Large intestine (tissue), 3 donors: Measurements from ENCODE around the gene DCN. TPM values are rescaled to one million over a fixed set of nuclear protein-coding genes. Genes with fewer than 3 reads are reported as not detected.

Experiments used
- DNase-seq, 2 donors: peaks; one replicate each; pipeline versions ENCODE4 v3.0.0 to v3.0.0-alpha.2; 2013
- H3K27ac ChIP-seq: one replicate; pipeline ENCODE4 v1.5.1; 2013; ENCODE audit warnings: low read length
- H3K27me3 ChIP-seq: 2 replicates; pipeline ENCODE4 v1.6.1; 2013; ENCODE audit warnings: low read length; ENCODE audit not compliant: control insufficient read depth, insufficient read depth
- H3K36me3 ChIP-seq: 2 replicates; pipeline ENCODE4 v1.6.1; 2013; ENCODE audit warnings: low read length; ENCODE audit not compliant: control insufficient read depth, insufficient read depth
- H3K4me1 ChIP-seq: one replicate; pipeline ENCODE4 v1.6.1; 2013; ENCODE audit warnings: low read length; ENCODE audit not compliant: control insufficient read depth, insufficient read depth
- H3K4me3 ChIP-seq: one replicate; pipeline ENCODE4 v1.5.1; 2013; ENCODE audit warnings: low read length
- H3K9me3 ChIP-seq: one replicate; pipeline ENCODE4 v1.6.1; 2013; ENCODE audit warnings: mild to moderate bottlenecking, low read depth, low read length, moderate library complexity; ENCODE audit not compliant: control insufficient read depth
- WGBS: methylation state at CpG from one replicate; pipeline ENCODE4 v1.1.5; 2013; ENCODE audit warnings: low lambda C conversion rate; ENCODE audit not compliant: insufficient coverage; 5-methylcytosine and 5-hydroxymethylcytosine counted together
- polyA plus RNA-seq: library from polyadenylated mRNA; unstranded; fragments of 120-200 nt; gene quantifications from one replicate; pipeline ENCODE4 v1.2.1, GENCODE V29; 2013

Gene DCN
- polyA plus RNA-seq, 1 donor: 568 TPM

- peaks cover 13% of the 10 kb centered on the region for H3K4me1 ChIP-seq
- H3K9me3 ChIP-seq: no peaks in the 10 kb centered on the region
- no peaks in the 10 kb centered on the region for H3K27me3 ChIP-seq
- no peak for DNase-seq
- no peak overlapping the region for H3K27ac ChIP-seq
- no peak overlapping the region for H3K4me3 ChIP-seq
- H3K36me3 ChIP-seq: no peaks in the 10 kb centered on the region
- no CpG with 5 or more reads among the region's 2 CpGs for WGBS
Observed at GRCh38 chr12:91144053-91144452, 38.6 kb downstream of the DCN start.

- Histone ChIP-seq H3K27me3 (no peaks in the 10 kb centered on the region), H3K27ac (no peak overlapping the region), H3K4me1 (peaks cover 16% of the 10 kb centered on the region), H3K4me3 (no peak overlapping the region), H3K36me3 (no peaks in the 10 kb centered on the region), H3K9me3 (no peaks in the 10 kb centered on the region)
- WGBS: no CpG with 5 or more reads among the region's 3 CpGs
- DNase-seq: no peak
Observed at GRCh38 chr12:91143206-91143605, 39.4 kb downstream of the DCN start.

- peak in 1 of 2 donors; percentile 58 for DNase-seq
- peaks cover 23% of the 10 kb centered on the region for H3K4me1 ChIP-seq
- H3K4me3 ChIP-seq: no peak overlapping the region
- no peaks in the 10 kb centered on the region for H3K27me3 ChIP-seq
- peak overlapping the region; percentile 1 for H3K27ac ChIP-seq
- no peaks in the 10 kb centered on the region for H3K9me3 ChIP-seq
- WGBS: 0% methylated on average over 2 of the region's 3 CpGs
- no peaks in the 10 kb centered on the region for H3K36me3 ChIP-seq
Observed at GRCh38 chr12:91142221-91142631, 40.4 kb downstream of the DCN start.

- Histone ChIP-seq H3K27ac (peak overlapping the region; percentile 28), H3K4me1 (peaks cover 23% of the 10 kb centered on the region), H3K27me3 (no peaks in the 10 kb centered on the region), H3K4me3 (no peak overlapping the region), H3K36me3 (no peaks in the 10 kb centered on the region), H3K9me3 (no peaks in the 10 kb centered on the region)
- peak; percentile 14 to 37 for DNase-seq
- 0% methylated on average over 1 of the region's 1 CpG for WGBS
Observed at GRCh38 chr12:91140026-91140931, 42.3 kb downstream of the DCN start.

- H3K4me1 ChIP-seq: peaks cover 23% of the 10 kb centered on the region
- 67% methylated on average over 1 of the region's 2 CpGs for WGBS
- no peaks in the 10 kb centered on the region for H3K36me3 ChIP-seq
- H3K4me3 ChIP-seq: no peak overlapping the region
- no peaks in the 10 kb centered on the region for H3K27me3 ChIP-seq
- no peak for DNase-seq
- peak overlapping the region; percentile 30 for H3K27ac ChIP-seq
- no peaks in the 10 kb centered on the region for H3K9me3 ChIP-seq
Observed at GRCh38 chr12:91139286-91139685, 43.3 kb downstream of the DCN start.

- H3K27me3 ChIP-seq: no peaks in the 10 kb centered on the region
- peak; percentile 12 to 68 for DNase-seq
- no peaks in the 10 kb centered on the region for H3K9me3 ChIP-seq
- no CpG with 5 or more reads among the region's 1 CpG for WGBS
- peaks cover 23% of the 10 kb centered on the region for H3K4me1 ChIP-seq
- no peak overlapping the region for H3K4me3 ChIP-seq
- no peaks in the 10 kb centered on the region for H3K36me3 ChIP-seq
- peak overlapping the region; percentile 30 for H3K27ac ChIP-seq
Observed at GRCh38 chr12:91138337-91138920, 44.2 kb downstream of the DCN start.

GRCh38 chr12:91133871-91134270 lies 48.7 kb downstream of the DCN start:
- no CpG with 5 or more reads among the region's 1 CpG for WGBS

GRCh38 chr12:91129662-91130362 lies 52.8 kb downstream of the DCN start:
- no peak for DNase-seq
- H3K4me1 ChIP-seq: peaks cover 4% of the 10 kb centered on the region
- no peak overlapping the region for H3K4me3 ChIP-seq
- no peaks in the 10 kb centered on the region for H3K27me3 ChIP-seq
- H3K36me3 ChIP-seq: no peaks in the 10 kb centered on the region
- H3K9me3 ChIP-seq: no peaks in the 10 kb centered on the region
- 100% methylated on average over 2 of the region's 2 CpGs for WGBS
- no peak overlapping the region for H3K27ac ChIP-seq

More at GRCh38 chr12:91133871-91134270, 48.7 kb downstream of the DCN start:
- Histone ChIP-seq H3K4me3 (no peak overlapping the region), H3K36me3 (no peaks in the 10 kb centered on the region), H3K27me3 (no peaks in the 10 kb centered on the region), H3K4me1 (peaks cover 10% of the 10 kb centered on the region), H3K27ac (no peak overlapping the region), H3K9me3 (no peaks in the 10 kb centered on the region)
- no peak for DNase-seq

GRCh38 chr12:91127751-91128150 lies 54.9 kb downstream of the DCN start:
- Histone ChIP-seq H3K27me3 (no peaks in the 10 kb centered on the region), H3K27ac (peak overlapping the region; percentile 42), H3K4me1 (peaks cover 4% of the 10 kb centered on the region), H3K9me3 (no peaks in the 10 kb centered on the region), H3K36me3 (no peaks in the 10 kb centered on the region), H3K4me3 (no peak overlapping the region)
- peak; percentile 71 to 89 for DNase-seq
- 35% methylated on average over 2 of the region's 3 CpGs for WGBS

GRCh38 chr12:91127306-91127705 lies 55.3 kb downstream of the DCN start:
- Histone ChIP-seq H3K4me1 (peaks cover 4% of the 10 kb centered on the region), H3K36me3 (no peaks in the 10 kb centered on the region), H3K27ac (peak overlapping the region; percentile 38), H3K9me3 (no peaks in the 10 kb centered on the region), H3K27me3 (no peaks in the 10 kb centered on the region), H3K4me3 (no peak overlapping the region)
- no peak for DNase-seq
- no CpG with 5 or more reads among the region's 2 CpGs for WGBS
